ENCODE data around the gene FSTL5.

Gene FSTL5

GRCh38 chr4:161564230-161564834, 599.5 kb downstream of the FSTL5 start:
- Histone ChIP-seq H3K27me3 (no peaks in the 10 kb centered on the region), H3K4me2 (no peak overlapping the region), H3K4me1 (no peaks in the 10 kb centered on the region), H3K9me3 (no peaks in the 10 kb centered on the region), H3K27ac (no peak overlapping the region), H3K9ac (no peak overlapping the region), H3K4me3 (no peak overlapping the region), H4K20me1 (no peaks in the 10 kb centered on the region), H3K36me3 (no peaks in the 10 kb centered on the region)
- no peak for TF ChIP-seq Cebpa-rat (IDR thresholded peaks at IDR 0.05)

GRCh38 chr4:161555689-161556660, 607.8 kb downstream of the FSTL5 start:
- Histone ChIP-seq H3K9me3 (no peaks in the 10 kb centered on the region), H3K27ac (no peak overlapping the region), H3K4me2 (no peak overlapping the region), H3K9ac (no peak overlapping the region), H3K4me1 (no peaks in the 10 kb centered on the region), H3K36me3 (no peaks in the 10 kb centered on the region), H3K27me3 (no peaks in the 10 kb centered on the region), H4K20me1 (no peaks in the 10 kb centered on the region), H3K4me3 (no peak overlapping the region)
- TF ChIP-seq Cebpa-rat (IDR thresholded peaks at IDR 0.05), result no peak

GRCh38 chr4:161554372-161554990, 609.3 kb downstream of the FSTL5 start:
- Histone ChIP-seq H3K9ac (no peak overlapping the region), H4K20me1 (no peaks in the 10 kb centered on the region), H3K9me3 (no peaks in the 10 kb centered on the region), H3K36me3 (no peaks in the 10 kb centered on the region), H3K4me2 (no peak overlapping the region), H3K27me3 (no peaks in the 10 kb centered on the region), H3K27ac (no peak overlapping the region), H3K4me1 (no peaks in the 10 kb centered on the region), H3K4me3 (no peak overlapping the region)
- TF ChIP-seq Cebpa-rat (IDR thresholded peaks at IDR 0.05), result no peak

- H3K27me3 ChIP-seq, result no peaks in the 10 kb centered on the region
- H3K4me2 ChIP-seq, result no peak overlapping the region
- H3K36me3 ChIP-seq, result no peaks in the 10 kb centered on the region
- no peak for TF ChIP-seq Cebpa-rat (IDR thresholded peaks at IDR 0.05)
- H3K4me3 ChIP-seq, result no peak overlapping the region
- H3K27ac ChIP-seq, result no peak overlapping the region
- H4K20me1 ChIP-seq, result no peaks in the 10 kb centered on the region
- no peaks in the 10 kb centered on the region for H3K4me1 ChIP-seq
- no peak overlapping the region for H3K9ac ChIP-seq
- H3K9me3 ChIP-seq, result no peaks in the 10 kb centered on the region
Measured at GRCh38 chr4:161546902-161547301, 616.9 kb downstream of the FSTL5 start.

GRCh38 chr4:161540265-161540664, 623.5 kb downstream of the FSTL5 start:
- Histone ChIP-seq H3K27me3 (no peaks in the 10 kb centered on the region), H3K27ac (no peak overlapping the region), H3K4me1 (no peaks in the 10 kb centered on the region), H3K4me2 (no peak overlapping the region), H3K9me3 (no peaks in the 10 kb centered on the region), H3K9ac (no peak overlapping the region), H3K4me3 (no peak overlapping the region), H4K20me1 (no peaks in the 10 kb centered on the region), H3K36me3 (no peaks in the 10 kb centered on the region)
- TF ChIP-seq Cebpa-rat (IDR thresholded peaks at IDR 0.05), result no peak

GRCh38 chr4:161538941-161539340, 624.9 kb downstream of the FSTL5 start:
- Histone ChIP-seq H3K27ac (no peak overlapping the region), H3K9me3 (no peaks in the 10 kb centered on the region), H3K9ac (no peak overlapping the region), H3K4me2 (no peak overlapping the region), H3K4me1 (no peaks in the 10 kb centered on the region), H4K20me1 (no peaks in the 10 kb centered on the region), H3K4me3 (no peak overlapping the region), H3K27me3 (no peaks in the 10 kb centered on the region), H3K36me3 (no peaks in the 10 kb centered on the region)
- TF ChIP-seq Cebpa-rat (IDR thresholded peaks at IDR 0.05), result no peak

GRCh38 chr4:161530710-161531109, 633.1 kb downstream of the FSTL5 start:
- H4K20me1 ChIP-seq, result no peaks in the 10 kb centered on the region
- no peak overlapping the region for H3K4me2 ChIP-seq
- no peak overlapping the region for H3K4me3 ChIP-seq
- H3K27me3 ChIP-seq, result no peaks in the 10 kb centered on the region
- no peak overlapping the region for H3K27ac ChIP-seq
- H3K9me3 ChIP-seq, result no peaks in the 10 kb centered on the region
- H3K36me3 ChIP-seq, result no peaks in the 10 kb centered on the region
- TF ChIP-seq Cebpa-rat (IDR thresholded peaks at IDR 0.05), result no peak
- no peak overlapping the region for H3K9ac ChIP-seq
- no peaks in the 10 kb centered on the region for H3K4me1 ChIP-seq

GRCh38 chr4:161525121-161525520, 638.7 kb downstream of the FSTL5 start:
- no peak overlapping the region for H3K4me2 ChIP-seq
- no peaks in the 10 kb centered on the region for H3K9me3 ChIP-seq
- H3K4me1 ChIP-seq, result no peaks in the 10 kb centered on the region
- no peaks in the 10 kb centered on the region for H4K20me1 ChIP-seq
- H3K9ac ChIP-seq, result no peak overlapping the region
- no peaks in the 10 kb centered on the region for H3K27me3 ChIP-seq
- no peaks in the 10 kb centered on the region for H3K36me3 ChIP-seq
- no peak for TF ChIP-seq Cebpa-rat (IDR thresholded peaks at IDR 0.05)
- no peak overlapping the region for H3K27ac ChIP-seq
- H3K4me3 ChIP-seq, result no peak overlapping the region

- H3K36me3 ChIP-seq, result no peaks in the 10 kb centered on the region
Measured at GRCh38 chr4:161522031-161522430, 641.8 kb downstream of the FSTL5 start.

GRCh38 chr4:161519611-161520010, 644.2 kb downstream of the FSTL5 start:
- no peak for TF ChIP-seq Cebpa-rat (IDR thresholded peaks at IDR 0.05)
- no peaks in the 10 kb centered on the region for H3K36me3 ChIP-seq
- no peaks in the 10 kb centered on the region for H3K27me3 ChIP-seq
- no peak overlapping the region for H3K4me3 ChIP-seq
- no peak overlapping the region for H3K4me2 ChIP-seq
- H3K27ac ChIP-seq, result no peak overlapping the region
- H3K4me1 ChIP-seq, result no peaks in the 10 kb centered on the region
- H3K9ac ChIP-seq, result no peak overlapping the region
- no peaks in the 10 kb centered on the region for H4K20me1 ChIP-seq
- no peaks in the 10 kb centered on the region for H3K9me3 ChIP-seq

More at GRCh38 chr4:161522031-161522430, 641.8 kb downstream of the FSTL5 start:
- H3K27me3 ChIP-seq, result no peaks in the 10 kb centered on the region
- no peak for TF ChIP-seq Cebpa-rat (IDR thresholded peaks at IDR 0.05)
- no peak overlapping the region for H3K27ac ChIP-seq
- H3K4me2 ChIP-seq, result no peak overlapping the region
- H3K9ac ChIP-seq, result no peak overlapping the region
- H3K4me3 ChIP-seq, result no peak overlapping the region
- no peaks in the 10 kb centered on the region for H4K20me1 ChIP-seq
- H3K9me3 ChIP-seq, result no peaks in the 10 kb centered on the region
- no peaks in the 10 kb centered on the region for H3K4me1 ChIP-seq

Data from BLaER1 (cell line).